Esophagus muscularis mucosa (tissue), 4 donors: ENCODE results near the gene ZNF320. TPM values are rescaled to one million over a fixed set of nuclear protein-coding genes. Genes with fewer than 3 reads are reported as not detected.
A peak's percentile ranks its signal among the peaks of the same experiment; 100 is the strongest.
"Not testable (repeated sequence)": the region's sequence is repeated elsewhere in the genome, so short reads cannot be mapped to it uniquely, and the experiment has no call there.

Experiments used
- DNase-seq: peaks from one replicate; pipeline ENCODE4 v3.0.0-alpha.2; 2017; ENCODE audit errors: extremely low spot score
- H3K27ac ChIP-seq, 4 donors: fragments of 200-600 bp; sonication (generic); replicated peaks in 1 of 4; 1 replicate in 3 of 4; 2 replicates in 1 of 4; pipeline ENCODE4 v1.5.1; 2016 to 2019; ENCODE audit warnings: mild to moderate bottlenecking in 1 of 4
- H3K27me3 ChIP-seq, 4 donors: fragments of 200-600 bp; sonication (generic); one replicate each; pipeline versions ENCODE4 v1.5.1 to v1.6.0; 2016 to 2019
- H3K36me3 ChIP-seq, 4 donors: fragments of 200-600 bp; sonication (generic); one replicate each; pipeline ENCODE4 v1.5.1; 2016 to 2019
- H3K4me1 ChIP-seq, 4 donors: fragments of 200-600 bp; sonication (generic); one replicate each; pipeline ENCODE4 v1.5.1; 2016 to 2019
- H3K4me3 ChIP-seq, 4 donors: fragments of 200-600 bp; sonication (generic); 1 replicate in 2 of 4; 2 replicates in 2 of 4; pipeline ENCODE4 v1.5.1; 2016 to 2019; ENCODE audit warnings: mild to moderate bottlenecking in 4 of 4, moderate library complexity in 1 of 4
- H3K9me3 ChIP-seq, 4 donors: fragments of 200-600 bp; sonication (generic); 1 replicate in 3 of 4; 2 replicates in 1 of 4; pipeline ENCODE4 v1.5.1; 2016 to 2019
- EP300 ChIP-seq: sonication (generic); formaldehyde crosslinking; IDR thresholded peaks from one replicate; pipeline ENCODE4 v1.6.1; 2017; ENCODE audit warnings: antibody characterized with exemption
- POLR2A ChIP-seq: fragments of 450-650 bp; IDR thresholded peaks from one replicate; pipeline ENCODE4 v1.6.1; 2017; ENCODE audit warnings: antibody characterized with exemption, moderate library complexity, mild to moderate bottlenecking, low read depth
- POLR2AphosphoS5 ChIP-seq, 2 donors: sonication (generic); formaldehyde crosslinking; IDR thresholded peaks; one replicate each; pipeline ENCODE4 v1.6.1; 2017; ENCODE audit warnings: antibody characterized with exemption in 2 of 2
- WGBS: methylation state at CpG from one replicate; pipeline ENCODE4 v1.1.5; 2018; 5-methylcytosine and 5-hydroxymethylcytosine counted together
- intact Hi-C: fragments of 100-400 bp; cut with DNase I; formaldehyde crosslinking; loops from one replicate; pipeline ENCODE4 v1.15.1; 2023
- total RNA-seq, 4 donors: library from RNA; depleted of rRNA; stranded (reverse); fragments of >200 nt; gene quantifications; one replicate each; pipeline versions ENCODE4 v1.1.0 to v1.2.1, GENCODE V29; 2016
- TF ChIP-seq, protein P1 (sequence below), 3 experiments: fragments of 200-600 bp in 2 of 3; fragments of 450-650 bp in 1 of 3; sonication (generic) in 2 of 3; IDR thresholded peaks; one replicate each; pipeline ENCODE4 v1.5.1; 2017 to 2019; ENCODE audit warnings: antibody characterized with exemption in 3 of 3, mild to moderate bottlenecking in 2 of 3, moderate library complexity in 1 of 3

The ZNF320 gene
- total RNA-seq, 4 donors from 2014 or later = 4.2 to 11.6 (median 10.2) TPM

DNA sequence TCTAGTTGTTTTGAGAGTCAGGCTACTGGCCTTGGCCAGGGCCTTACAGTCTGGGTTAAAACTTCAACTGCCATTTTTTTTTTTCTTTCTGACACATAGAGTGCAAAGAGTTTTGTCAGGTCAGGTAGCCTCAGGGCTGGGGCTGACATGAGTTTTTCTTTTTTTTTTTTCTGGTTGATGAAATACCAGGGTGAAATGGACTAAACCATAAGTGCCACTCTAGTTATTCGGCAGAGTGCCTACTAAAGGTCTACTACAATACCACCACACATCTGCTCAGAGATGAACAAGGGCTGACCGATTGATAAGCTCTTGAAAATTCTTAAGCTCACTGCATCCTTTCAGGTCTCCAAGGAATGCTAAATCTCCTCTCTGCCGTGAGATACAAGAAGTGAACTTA lies 4.4 kb upstream of the ZNF320 start:
- TF ChIP-seq, protein P1, sequence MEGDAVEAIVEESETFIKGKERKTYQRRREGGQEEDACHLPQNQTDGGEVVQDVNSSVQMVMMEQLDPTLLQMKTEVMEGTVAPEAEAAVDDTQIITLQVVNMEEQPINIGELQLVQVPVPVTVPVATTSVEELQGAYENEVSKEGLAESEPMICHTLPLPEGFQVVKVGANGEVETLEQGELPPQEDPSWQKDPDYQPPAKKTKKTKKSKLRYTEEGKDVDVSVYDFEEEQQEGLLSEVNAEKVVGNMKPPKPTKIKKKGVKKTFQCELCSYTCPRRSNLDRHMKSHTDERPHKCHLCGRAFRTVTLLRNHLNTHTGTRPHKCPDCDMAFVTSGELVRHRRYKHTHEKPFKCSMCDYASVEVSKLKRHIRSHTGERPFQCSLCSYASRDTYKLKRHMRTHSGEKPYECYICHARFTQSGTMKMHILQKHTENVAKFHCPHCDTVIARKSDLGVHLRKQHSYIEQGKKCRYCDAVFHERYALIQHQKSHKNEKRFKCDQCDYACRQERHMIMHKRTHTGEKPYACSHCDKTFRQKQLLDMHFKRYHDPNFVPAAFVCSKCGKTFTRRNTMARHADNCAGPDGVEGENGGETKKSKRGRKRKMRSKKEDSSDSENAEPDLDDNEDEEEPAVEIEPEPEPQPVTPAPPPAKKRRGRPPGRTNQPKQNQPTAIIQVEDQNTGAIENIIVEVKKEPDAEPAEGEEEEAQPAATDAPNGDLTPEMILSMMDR (IDR thresholded peaks at IDR 0.05) = no peak
- Histone ChIP-seq H3K36me3 (peaks cover 4 to 12% (median 7%) of the 10 kb centered on the region in 4 donors), H3K27me3 (no peaks in the 10 kb centered on the region), H3K9me3 (peaks cover 0 to 3% (median 0%) of the 10 kb centered on the region in 4 donors), H3K4me1 (peaks cover 4 to 10% (median 9%) of the 10 kb centered on the region in 4 donors), H3K4me3 (no peak overlapping the region), H3K27ac (no peak overlapping the region)
- DNase-seq = no peak
- WGBS = 84% methylated on average over 3 of the region's 3 CpGs
- intact Hi-C loops = no loop called here

DNA sequence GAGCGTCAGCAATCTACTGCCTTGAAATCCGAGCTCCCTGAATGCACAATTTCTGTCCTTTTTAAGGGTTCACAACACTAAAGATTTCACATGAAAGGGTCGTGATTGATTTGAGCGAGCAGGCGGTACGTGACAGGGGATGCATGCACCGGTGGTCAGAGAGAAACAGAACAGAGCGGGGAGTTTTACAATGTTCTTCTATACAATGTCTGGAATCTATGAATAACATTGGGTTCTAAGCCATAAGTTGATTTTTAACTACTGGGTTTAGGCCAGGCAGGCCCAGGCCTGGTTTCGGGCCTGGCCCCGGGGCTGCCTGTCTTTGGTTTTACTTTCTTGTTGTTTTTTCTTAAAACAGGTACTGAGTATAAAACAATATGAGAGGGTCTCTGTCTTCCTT lies 1.2 kb upstream of the ZNF320 start:
- H3K27ac ChIP-seq = peak overlapping the region in 2 of 4 donors; percentile 91 to 92
- H3K4me1 ChIP-seq = peaks cover 12 to 21% (median 18%) of the 10 kb centered on the region in 4 donors
- 96% methylated on average over 10 of the region's 10 CpGs for WGBS
- H3K9me3 ChIP-seq, DNase-seq, H3K27me3 ChIP-seq, H3K4me3 ChIP-seq: not testable (repeated sequence)
- peaks cover 0 to 14% (median 8%) of the 10 kb centered on the region in 4 donors for H3K36me3 ChIP-seq
- intact Hi-C loops = loop anchor here (10.0 kb wide), 1 partner anchor 46 kb away; no protein-coding TSS in a partner anchor

DNA sequence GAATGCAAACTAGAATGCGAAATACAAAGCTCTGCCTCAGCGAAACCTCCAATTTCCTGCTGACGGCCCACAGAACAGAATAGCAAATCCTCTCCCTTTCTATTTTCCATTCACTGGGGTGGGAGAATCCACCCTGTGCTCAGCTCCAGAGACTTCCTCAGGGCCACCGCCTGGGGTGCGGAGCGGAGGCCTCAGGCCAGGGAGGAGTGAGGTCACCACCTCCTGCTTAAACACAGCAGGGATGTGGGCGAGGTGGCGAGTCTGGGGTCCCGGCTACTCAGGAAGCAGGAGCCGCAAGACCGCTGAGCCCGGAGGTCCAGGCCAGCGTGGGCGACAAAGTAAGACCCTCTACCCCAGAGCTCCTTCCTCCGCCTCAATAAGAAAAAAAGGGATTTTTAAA lies 666 bp upstream of the ZNF320 start:
- Histone ChIP-seq H3K4me3 (peak overlapping the region; percentile 67 to 88 (median 78)), H3K27ac (peak overlapping the region; percentile 82 to 92 (median 92)), H3K36me3 (peaks cover 0 to 19% (median 12%) of the 10 kb centered on the region in 4 donors), H3K4me1 (peaks cover 12 to 21% (median 18%) of the 10 kb centered on the region in 4 donors), H3K27me3 (no peaks in the 10 kb centered on the region), H3K9me3 (no peaks in the 10 kb centered on the region)
- TF ChIP-seq EP300 = no peak
- TF ChIP-seq, protein P1 (IDR thresholded peaks at IDR 0.05) = no peak
- no peak for TF ChIP-seq POLR2AphosphoS5 (IDR thresholded peaks at IDR 0.05)
- TF ChIP-seq POLR2A = no peak
- intact Hi-C loops = loop anchor here (10.0 kb wide), 1 partner anchor 47 kb away; no protein-coding TSS in a partner anchor
- no peak for DNase-seq
- WGBS = 68% methylated on average over 15 of the region's 15 CpGs

DNA sequence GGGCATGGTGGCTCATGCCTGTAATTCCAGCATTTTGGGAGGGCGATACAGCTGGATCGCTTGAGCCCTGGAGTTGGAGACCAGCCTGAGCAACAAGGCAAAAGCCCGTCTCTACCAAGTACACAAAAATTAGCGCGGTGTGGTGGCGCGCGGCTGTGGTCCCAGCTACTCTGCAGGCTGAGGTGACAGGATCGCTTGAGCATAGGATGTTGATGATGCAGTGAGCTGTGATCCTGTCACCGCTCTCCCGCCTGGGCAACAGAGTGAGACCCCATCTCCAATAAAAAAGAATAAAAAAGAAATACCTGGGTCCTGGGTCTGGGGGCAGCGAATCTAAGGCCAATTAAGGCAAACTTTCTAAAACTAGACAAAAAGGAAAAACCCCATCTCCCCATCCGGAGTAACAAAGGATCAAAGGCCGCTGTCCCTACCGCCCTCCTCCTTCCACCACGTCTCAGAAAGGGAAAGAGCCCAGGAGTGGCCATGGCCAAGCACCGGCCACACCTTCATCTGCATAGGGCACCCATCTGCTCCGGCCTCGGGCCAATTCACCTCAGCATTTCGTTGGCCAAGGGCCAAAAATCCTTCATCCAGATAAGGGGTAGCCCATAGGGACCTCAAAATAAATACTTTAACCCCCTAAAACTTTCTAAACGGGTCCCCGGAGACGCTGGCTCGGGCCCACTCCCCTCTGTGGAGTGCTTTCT lies 851 bp downstream of the ZNF320 start:
- Histone ChIP-seq H3K4me1 (peaks cover 12 to 21% (median 18%) of the 10 kb centered on the region in 4 donors), H3K4me3 (peak overlapping the region; percentile 67 to 88 (median 78)), H3K36me3 (peaks cover 0 to 28% (median 19%) of the 10 kb centered on the region in 4 donors), H3K27me3 (no peaks in the 10 kb centered on the region), H3K27ac (peak overlapping the region; percentile 82 to 92 (median 92)), H3K9me3 (no peaks in the 10 kb centered on the region)
- TF ChIP-seq, protein P1 (IDR thresholded peaks at IDR 0.05) = no peak
- no peak for DNase-seq
- 43% methylated on average over 24 of the region's 24 CpGs for WGBS
- intact Hi-C loops = loop anchor here (10.0 kb wide), 1 partner anchor 48 kb away; no protein-coding TSS in a partner anchor

DNA sequence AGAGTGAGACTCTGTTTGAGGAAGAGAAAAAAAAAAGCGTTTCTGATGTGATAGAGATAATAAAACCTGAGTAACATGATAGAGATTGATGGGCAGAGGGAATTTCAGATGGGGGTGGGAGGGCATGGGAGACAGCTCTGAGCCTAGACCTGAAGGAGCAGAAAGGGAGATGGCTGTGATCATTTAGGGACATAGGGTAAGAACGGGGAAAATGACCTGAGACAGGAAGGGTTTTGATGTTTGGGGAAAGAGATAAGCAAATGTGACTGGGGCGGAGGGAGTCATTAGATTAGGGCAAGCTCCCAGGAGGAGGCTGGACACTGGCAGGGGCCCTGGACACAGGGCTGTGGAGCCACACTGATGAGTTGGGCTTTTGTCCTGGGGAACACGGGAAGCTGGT lies 6.1 kb downstream of the ZNF320 start:
- intact Hi-C loops = loop anchor here (10.0 kb wide), 1 partner anchor 53 kb away; no protein-coding TSS in a partner anchor
- peaks cover 23 to 72% (median 62%) of the 10 kb centered on the region in 4 donors for H3K36me3 ChIP-seq
- H3K27me3 ChIP-seq = no peaks in the 10 kb centered on the region
- TF ChIP-seq POLR2AphosphoS5 (IDR thresholded peaks at IDR 0.05) = no peak
- peaks cover 2 to 6% (median 4%) of the 10 kb centered on the region in 4 donors for H3K4me1 ChIP-seq
- H3K4me3 ChIP-seq = no peak overlapping the region
- 63% methylated on average over 4 of the region's 4 CpGs for WGBS
- DNase-seq = no peak
- H3K27ac ChIP-seq = no peak overlapping the region
- H3K9me3 ChIP-seq = no peaks in the 10 kb centered on the region
